Osteoblast (primary cell): Measurements from ENCODE around the gene MARCHF4. TPM values are rescaled to one million over a fixed set of nuclear protein-coding genes. Genes with fewer than 3 reads are reported as not detected.

ENCODE experiments used
- DNase-seq: peaks from one replicate; pipeline ENCODE4 v3.0.0; 2011; ENCODE audit warnings: low spot score, mixed read lengths; ENCODE audit not compliant: insufficient read length; ENCODE audit errors: missing footprints
- H2AFZ ChIP-seq: 2 replicates; pipeline ENCODE4 v1.6.0; 2011; ENCODE audit warnings: mild to moderate bottlenecking, low read length
- H3K27ac ChIP-seq: 2 replicates; pipeline ENCODE4 v1.5.1; 2011; ENCODE audit warnings: mild to moderate bottlenecking, low read depth, low read length, moderate library complexity
- H3K27me3 ChIP-seq: 2 replicates; pipeline ENCODE4 v1.6.0; 2012; ENCODE audit warnings: mild to moderate bottlenecking, control low read depth, inconsistent platforms, low read length, moderate library complexity; ENCODE audit not compliant: insufficient read depth
- H3K36me3 ChIP-seq: 2 replicates; pipeline ENCODE4 v1.5.1; 2011; ENCODE audit warnings: mild to moderate bottlenecking, low read length, control low read depth, moderate library complexity; ENCODE audit not compliant: insufficient read depth
- H3K4me1 ChIP-seq: 2 replicates; pipeline ENCODE4 v1.5.1; 2011; ENCODE audit warnings: mild to moderate bottlenecking, low read length, control low read depth, moderate library complexity; ENCODE audit not compliant: insufficient read depth
- H3K4me2 ChIP-seq: 2 replicates; pipeline ENCODE4 v1.6.0; 2011; ENCODE audit warnings: mild to moderate bottlenecking, low read length; ENCODE audit not compliant: insufficient read depth
- H3K4me3 ChIP-seq: fragments of 200-600 bp; sonication (generic); 3 replicates; pipeline ENCODE4 v1.5.1; 2012; ENCODE audit warnings: mild to moderate bottlenecking, low read length, inconsistent platforms; ENCODE audit not compliant: insufficient read depth
- H3K79me2 ChIP-seq: 2 replicates; pipeline ENCODE4 v1.6.0; 2012; ENCODE audit warnings: mild to moderate bottlenecking, low read length, control low read depth, inconsistent platforms; ENCODE audit not compliant: insufficient read depth
- H3K9me3 ChIP-seq: 2 replicates; pipeline ENCODE4 v1.5.1; 2011; ENCODE audit warnings: low read depth, low read length, control low read depth
- H4K20me1 ChIP-seq: 2 replicates; pipeline ENCODE4 v1.6.0; 2012; ENCODE audit warnings: mild to moderate bottlenecking, low read length, control low read depth; ENCODE audit not compliant: insufficient read depth
- CTCF ChIP-seq: IDR thresholded peaks from 2 replicates; pipeline ENCODE4 v1.5.1; 2011; ENCODE audit warnings: mild to moderate bottlenecking, low read depth, low read length, moderate library complexity; ENCODE audit errors: extremely low read depth
- total RNA-seq: library from RNA; depleted of rRNA; stranded (reverse); fragments of >200 nt; gene quantifications from 2 replicates; pipeline ENCODE4 v1.2.3, GENCODE V29; 2012

MARCHF4 gene
- total RNA-seq, 1 donor: 0.72 TPM

- Histone ChIP-seq H3K27ac (no peak overlapping the region), H4K20me1 (no peaks in the 10 kb centered on the region), H3K9me3 (no peaks in the 10 kb centered on the region), H3K4me2 (no peak overlapping the region), H3K79me2 (peaks cover 17% of the 10 kb centered on the region), H2AFZ (no peak overlapping the region), H3K27me3 (no peaks in the 10 kb centered on the region), H3K4me3 (no peak overlapping the region), H3K36me3 (no peaks in the 10 kb centered on the region), H3K4me1 (peaks cover 7% of the 10 kb centered on the region)
- no peak for DNase-seq
- no peak for TF ChIP-seq CTCF
Measured at GRCh38 chr2:216355711-216356110, 16.6 kb downstream of the MARCHF4 start.

- Histone ChIP-seq H3K4me3 (no peak overlapping the region), H3K4me2 (no peak overlapping the region), H3K9me3 (no peaks in the 10 kb centered on the region), H3K4me1 (peaks cover 16% of the 10 kb centered on the region), H3K27ac (no peak overlapping the region), H3K27me3 (no peaks in the 10 kb centered on the region), H4K20me1 (no peaks in the 10 kb centered on the region), H2AFZ (no peak overlapping the region), H3K79me2 (peaks cover 25% of the 10 kb centered on the region), H3K36me3 (no peaks in the 10 kb centered on the region)
- no peak for DNase-seq
- TF ChIP-seq CTCF: no peak
Measured at GRCh38 chr2:216354306-216354705, 18.0 kb downstream of the MARCHF4 start.

- Histone ChIP-seq H3K4me3 (no peak overlapping the region), H4K20me1 (no peaks in the 10 kb centered on the region), H3K9me3 (no peaks in the 10 kb centered on the region), H3K27me3 (no peaks in the 10 kb centered on the region), H3K4me2 (no peak overlapping the region), H3K27ac (no peak overlapping the region), H2AFZ (no peak overlapping the region), H3K4me1 (peaks cover 22% of the 10 kb centered on the region), H3K36me3 (no peaks in the 10 kb centered on the region), H3K79me2 (peaks cover 20% of the 10 kb centered on the region)
- TF ChIP-seq CTCF: no peak
- DNase-seq: no peak
Measured at GRCh38 chr2:216352653-216353270, 19.5 kb downstream of the MARCHF4 start.

- H3K27ac ChIP-seq: no peak overlapping the region
- DNase-seq: no peak
- H4K20me1 ChIP-seq: no peaks in the 10 kb centered on the region
- no peaks in the 10 kb centered on the region for H3K9me3 ChIP-seq
- H3K4me2 ChIP-seq: no peak overlapping the region
- no peak for TF ChIP-seq CTCF
- no peak overlapping the region for H3K4me3 ChIP-seq
- H3K79me2 ChIP-seq: peaks cover 20% of the 10 kb centered on the region
- H3K27me3 ChIP-seq: no peaks in the 10 kb centered on the region
- no peaks in the 10 kb centered on the region for H3K36me3 ChIP-seq
- peaks cover 22% of the 10 kb centered on the region for H3K4me1 ChIP-seq
- H2AFZ ChIP-seq: no peak overlapping the region
Measured at GRCh38 chr2:216351172-216351925, 20.9 kb downstream of the MARCHF4 start.
